Brain microvascular endothelial cell (primary cell): ENCODE results near the gene NPBWR2.

Experiments used
- DNase-seq: peaks from one replicate; pipeline ENCODE4 v3.0.0-alpha.2; 2020
- H3K27ac ChIP-seq: fragments of 250-450 bp; sonication (Bioruptor Pico); 2 replicates; pipeline ENCODE4 v1.5.1; 2020; ENCODE audit warnings: mild to moderate bottlenecking, moderate library complexity
- H3K27me3 ChIP-seq: fragments of 250-450 bp; sonication (Bioruptor Pico); replicated peaks from 2 replicates; pipeline ENCODE4 v1.5.1; 2020; ENCODE audit warnings: mild to moderate bottlenecking
- H3K36me3 ChIP-seq: fragments of 250-450 bp; sonication (Bioruptor Pico); replicated peaks from 2 replicates; pipeline ENCODE4 v1.5.1; 2020; ENCODE audit warnings: mild to moderate bottlenecking
- H3K4me3 ChIP-seq: 2 replicates; pipeline ENCODE4 v1.5.1; 2011; ENCODE audit warnings: low read depth, mild to moderate bottlenecking, control low read depth, low read length, moderate library complexity
- CTCF ChIP-seq: IDR thresholded peaks from 2 replicates; pipeline ENCODE4 v1.5.1; 2011; ENCODE audit warnings: low read depth, mild to moderate bottlenecking, moderate library complexity, low read length, control low read depth, inconsistent platforms; ENCODE audit errors: missing control alignments
- in situ Hi-C: cut with HindIII; loops from 2 replicates; pipeline ENCODE4 v1.10.0; 2017; ENCODE audit warnings: low sequenced_read_pairs, low pct_ligation_motif_present

NPBWR2 gene

GRCh38 chr20:64081624-64081964 is 25.8 kb downstream of the NPBWR2 start:
- no peak for DNase-seq
- Histone ChIP-seq H3K27me3 (peaks cover 27% of the 10 kb centered on the region), H3K4me3 (no peak overlapping the region), H3K27ac (no peak overlapping the region), H3K36me3 (no peaks in the 10 kb centered on the region)
- in situ Hi-C loops, result no loop called here
- no peak for TF ChIP-seq CTCF

GRCh38 chr20:64080813-64081623 is 26.3 kb downstream of the NPBWR2 start:
- in situ Hi-C loops, result no loop called here
- no peak overlapping the region for H3K4me3 ChIP-seq
- DNase-seq, result no peak
- no peak for TF ChIP-seq CTCF
- H3K36me3 ChIP-seq, result no peaks in the 10 kb centered on the region
- H3K27me3 ChIP-seq, result peaks cover 24% of the 10 kb centered on the region
- no peak overlapping the region for H3K27ac ChIP-seq

GRCh38 chr20:64080013-64080812 is 27.2 kb downstream of the NPBWR2 start, which contains the start of gene OPRL1:
Gene OPRL1, plus strand, starts transcription at chr20:64080082. Its CDS starts 12,639 bp downstream, at chr20:64092721.
- DNase-seq, result no peak
- no peak for TF ChIP-seq CTCF
- Histone ChIP-seq H3K4me3 (peak within 1 kb of the TSS; percentile 63), H3K36me3 (no peaks in the 10 kb centered on the region), H3K27ac (no peak within 1 kb of the TSS), H3K27me3 (peaks cover 16% of the 10 kb centered on the region)
- in situ Hi-C loops, result no loop called here

- no peaks in the 10 kb centered on the region for H3K36me3 ChIP-seq
- TF ChIP-seq CTCF, result no peak
- in situ Hi-C loops, result no loop called here
- peaks cover 8% of the 10 kb centered on the region for H3K27me3 ChIP-seq
- peak within 1 kb of the TSS; percentile 63 for H3K4me3 ChIP-seq
- no peak within 1 kb of the TSS for H3K27ac ChIP-seq
- no peak for DNase-seq
Measured at GRCh38 chr20:64079273-64080012, 27.9 kb downstream of the NPBWR2 start, which contains the start of gene RGS19. Gene RGS19, minus strand, starts transcription at chr20:64079518. Its CDS starts 2,632 bp downstream, at chr20:64076886.

- H3K4me3 ChIP-seq, result peak overlapping the region; percentile 63
Measured at GRCh38 chr20:64078934-64079272, 28.5 kb downstream of the NPBWR2 start.

More at GRCh38 chr20:64078934-64079272, 28.5 kb downstream of the NPBWR2 start:
- peaks cover 3% of the 10 kb centered on the region for H3K27me3 ChIP-seq
- no peak for DNase-seq
- no peak for TF ChIP-seq CTCF
- H3K27ac ChIP-seq, result no peak overlapping the region
- in situ Hi-C loops, result no loop called here
- H3K36me3 ChIP-seq, result no peaks in the 10 kb centered on the region
